Neural cell (in vitro differentiated cells): Measurements from ENCODE around the gene ZNF33B. TPM values are rescaled to one million over a fixed set of nuclear protein-coding genes. Genes with fewer than 3 reads are reported as not detected.

Experiments used
- H2AFZ ChIP-seq: fragments of 200-600, 300-800 bp; sonication (generic), shearing (Covaris generic); 2 replicates; pipeline ENCODE4 v1.6.0; 2014; ENCODE audit warnings: low read depth, mild to moderate bottlenecking, antibody characterized with exemption, low read length, moderate library complexity
- H3F3A ChIP-seq: fragments of 200-600 bp; shearing (Covaris generic); 2 replicates; pipeline ENCODE4 v1.6.1; 2016; ENCODE audit warnings: mild to moderate bottlenecking, moderate library complexity, mixed read lengths, antibody characterized with exemption, low read length; ENCODE audit not compliant: insufficient read depth, poor library complexity, severe bottlenecking
- H3K27ac ChIP-seq: fragments of 200-600, 300-800 bp; sonication (generic), shearing (Covaris generic); 2 replicates; pipeline ENCODE4 v1.5.1; 2014; ENCODE audit warnings: mild to moderate bottlenecking, low read length, moderate library complexity
- H3K27me3 ChIP-seq: fragments of 300-800, 200-600 bp; sonication (generic), shearing (Covaris generic); 2 replicates; pipeline ENCODE4 v1.6.0; 2014; ENCODE audit warnings: mild to moderate bottlenecking, low read depth, low read length, moderate library complexity; ENCODE audit not compliant: insufficient read depth
- H3K36me3 ChIP-seq: fragments of 300-800, 200-600 bp; sonication (generic), shearing (Covaris generic); 2 replicates; pipeline ENCODE4 v1.5.1; 2014; ENCODE audit warnings: mild to moderate bottlenecking, antibody characterized with exemption, low read length, moderate library complexity; ENCODE audit not compliant: insufficient read depth
- H3K4me2 ChIP-seq: fragments of 300-800, 200-600 bp; sonication (generic), shearing (Covaris generic); 2 replicates; pipeline ENCODE4 v1.6.0; 2014; ENCODE audit warnings: mild to moderate bottlenecking, low read length
- H3K4me3 ChIP-seq: fragments of 300-800, 200-600 bp; sonication (generic), shearing (Covaris generic); 2 replicates; pipeline ENCODE4 v1.5.1; 2014; ENCODE audit warnings: mild to moderate bottlenecking, low read length, moderate library complexity
- H3K79me2 ChIP-seq: fragments of 200-600 bp; shearing (Covaris generic); replicated peaks from 2 replicates; pipeline ENCODE4 v1.6.0; 2014; ENCODE audit warnings: mild to moderate bottlenecking, low read length, moderate library complexity; ENCODE audit not compliant: insufficient read depth
- H3K9ac ChIP-seq: fragments of 300-800, 200-600 bp; sonication (generic), shearing (Covaris generic); 2 replicates; pipeline ENCODE4 v1.6.1; 2016; ENCODE audit warnings: mild to moderate bottlenecking, low read length, mixed read lengths
- H3K9me2 ChIP-seq: fragments of 200-600 bp; shearing (Covaris generic); 2 replicates; pipeline ENCODE4 v1.6.1; 2016; ENCODE audit warnings: mild to moderate bottlenecking, low read length, mixed read lengths; ENCODE audit not compliant: insufficient read depth
- H3K9me3 ChIP-seq: fragments of 200-600, 300-800 bp; sonication (generic), shearing (Covaris generic); 2 replicates; pipeline ENCODE4 v1.6.1; 2016; ENCODE audit warnings: mild to moderate bottlenecking, mixed run types, low read length, moderate library complexity, mixed read lengths
- H4K20me1 ChIP-seq: fragments of 200-600 bp; shearing (Covaris generic); 2 replicates; pipeline ENCODE4 v1.6.1; 2016; ENCODE audit warnings: mild to moderate bottlenecking, mixed run types; ENCODE audit not compliant: insufficient read depth
- CTCF ChIP-seq: fragments of 450-650 bp; IDR thresholded peaks from 2 replicates; pipeline ENCODE4 v1.5.1; 2014; ENCODE audit warnings: antibody characterized with exemption, mild to moderate bottlenecking, moderate library complexity; ENCODE audit not compliant: poor library complexity, severe bottlenecking
- EP300 ChIP-seq: fragments of 450-650 bp; conservative IDR thresholded peaks from 2 replicates; pipeline ENCODE4 v1.6.1; 2014; ENCODE audit warnings: antibody characterized with exemption, mild to moderate bottlenecking, moderate library complexity; ENCODE audit not compliant: poor library complexity, severe bottlenecking
- EZH2 ChIP-seq: fragments of 200-600, 300-800 bp; shearing (Covaris generic), sonication (generic); IDR thresholded peaks from 2 replicates; pipeline ENCODE4 v1.6.1; 2014; ENCODE audit warnings: antibody characterized with exemption, low read length, borderline replicate concordance, mild to moderate bottlenecking; ENCODE audit not compliant: insufficient read depth, poor library complexity, severe bottlenecking
- MXI1 ChIP-seq: fragments of 450-650 bp; conservative IDR thresholded peaks from 2 replicates; pipeline ENCODE4 v1.6.1; 2014; ENCODE audit warnings: antibody characterized with exemption, mild to moderate bottlenecking; ENCODE audit not compliant: poor library complexity, severe bottlenecking
- POLR2AphosphoS5 ChIP-seq: IDR thresholded peaks from 2 replicates; pipeline ENCODE4 v1.6.1; 2012
- RAD21 ChIP-seq: fragments of 450-650 bp; conservative IDR thresholded peaks from 2 replicates; pipeline ENCODE4 v1.6.1; 2014; ENCODE audit warnings: antibody characterized with exemption, mild to moderate bottlenecking, moderate library complexity
- REST ChIP-seq: IDR thresholded peaks from 2 replicates; pipeline ENCODE4 v1.6.1; 2012; ENCODE audit warnings: borderline replicate concordance
- SMC3 ChIP-seq: fragments of 450-650 bp; conservative IDR thresholded peaks from 2 replicates; pipeline ENCODE4 v1.6.1; 2014; ENCODE audit warnings: antibody characterized with exemption, mild to moderate bottlenecking, moderate library complexity; ENCODE audit not compliant: poor library complexity
- TAF1 ChIP-seq: IDR thresholded peaks from 2 replicates; pipeline ENCODE4 v1.6.1; 2012; ENCODE audit warnings: low read depth
- polyA plus RNA-seq: library from polyadenylated mRNA; depleted of rRNA; stranded (reverse); fragments of >200 nt; gene quantifications from 2 replicates; pipeline ENCODE4 v1.2.3, GENCODE V29; 2014

ZNF33B gene
- polyA plus RNA-seq, 1 donor from 2014 or later: 50.0 TPM

- no peak for TF ChIP-seq REST
- no peaks in the 10 kb centered on the region for H3K36me3 ChIP-seq
- H3K4me3 ChIP-seq: no peak overlapping the region
- no peak overlapping the region for H2AFZ ChIP-seq
- no peaks in the 10 kb centered on the region for H3F3A ChIP-seq
- no peak overlapping the region for H3K4me2 ChIP-seq
- H3K9me3 ChIP-seq: no peaks in the 10 kb centered on the region
- peaks cover 16% of the 10 kb centered on the region for H3K79me2 ChIP-seq
- no peaks in the 10 kb centered on the region for H3K27me3 ChIP-seq
- no peaks in the 10 kb centered on the region for H4K20me1 ChIP-seq
- H3K27ac ChIP-seq: no peak overlapping the region
- H3K9me2 ChIP-seq: no peaks in the 10 kb centered on the region
- H3K9ac ChIP-seq: no peak overlapping the region
Measured at GRCh38 chr10:42635098-42635497, 3.3 kb downstream of the ZNF33B start.

- Histone ChIP-seq H3K4me2 (no peak overlapping the region), H2AFZ (no peak overlapping the region), H3K9me2 (no peaks in the 10 kb centered on the region), H3K27me3 (no peaks in the 10 kb centered on the region), H3K27ac (no peak overlapping the region), H3K79me2 (peaks cover 12% of the 10 kb centered on the region), H3K9ac (no peak overlapping the region), H3K36me3 (no peaks in the 10 kb centered on the region), H3K4me3 (no peak overlapping the region), H4K20me1 (no peaks in the 10 kb centered on the region), H3F3A (no peaks in the 10 kb centered on the region), H3K9me3 (no peaks in the 10 kb centered on the region)
- TF ChIP-seq SMC3 (no peak), EP300 (no peak), TAF1 (no peak), CTCF (no peak), EZH2 (no peak), REST (no peak), RAD21 (no peak), MXI1 (no peak), POLR2AphosphoS5 (no peak)
Measured at GRCh38 chr10:42632564-42632963, 5.8 kb downstream of the ZNF33B start.
